RPMI7951 (cell line): Measurements from ENCODE around the gene M6PR. TPM values are rescaled to one million over a fixed set of nuclear protein-coding genes. Genes with fewer than 3 reads are reported as not detected.
A peak's percentile ranks its signal among the peaks of the same experiment; 100 is the strongest.
"Not testable (repeated sequence)": the region's sequence is repeated elsewhere in the genome, so short reads cannot be mapped to it uniquely, and the experiment has no call there.

Source experiments
- DNase-seq: peaks from one replicate; pipeline ENCODE4 v3.0.0-alpha.2; 2012; ENCODE audit warnings: low read depth
- total RNA-seq: library from RNA; depleted of rRNA; stranded (reverse); fragments of >200 nt; shearing (Covaris generic); gene quantifications from 2 replicates; pipeline ENCODE4 v1.2.3, GENCODE V29; 2014; rRNA removed

Gene M6PR
- total RNA-seq, 1 experiment from 2014 or later = 189 TPM

DNA sequence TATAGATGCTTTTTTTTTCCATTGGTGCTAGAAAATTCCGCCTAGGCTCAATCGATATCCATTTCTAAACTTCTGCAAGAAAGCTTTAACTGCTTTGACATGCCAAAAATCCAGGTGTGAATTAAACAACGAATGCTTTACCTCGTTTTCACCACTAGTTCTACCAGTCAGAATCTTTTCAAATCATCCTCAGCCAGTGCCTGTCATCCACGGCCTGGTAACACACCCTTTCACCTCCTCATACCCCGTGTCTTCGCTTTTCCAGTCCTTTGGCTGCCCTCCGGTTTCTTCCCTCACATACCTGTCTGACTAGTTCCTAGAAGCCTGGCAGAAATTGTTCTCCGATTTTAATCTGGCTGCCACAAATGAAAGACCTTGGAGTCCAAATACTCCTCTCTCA is 36.5 kb downstream of the M6PR start:
- no peak for DNase-seq

DNA sequence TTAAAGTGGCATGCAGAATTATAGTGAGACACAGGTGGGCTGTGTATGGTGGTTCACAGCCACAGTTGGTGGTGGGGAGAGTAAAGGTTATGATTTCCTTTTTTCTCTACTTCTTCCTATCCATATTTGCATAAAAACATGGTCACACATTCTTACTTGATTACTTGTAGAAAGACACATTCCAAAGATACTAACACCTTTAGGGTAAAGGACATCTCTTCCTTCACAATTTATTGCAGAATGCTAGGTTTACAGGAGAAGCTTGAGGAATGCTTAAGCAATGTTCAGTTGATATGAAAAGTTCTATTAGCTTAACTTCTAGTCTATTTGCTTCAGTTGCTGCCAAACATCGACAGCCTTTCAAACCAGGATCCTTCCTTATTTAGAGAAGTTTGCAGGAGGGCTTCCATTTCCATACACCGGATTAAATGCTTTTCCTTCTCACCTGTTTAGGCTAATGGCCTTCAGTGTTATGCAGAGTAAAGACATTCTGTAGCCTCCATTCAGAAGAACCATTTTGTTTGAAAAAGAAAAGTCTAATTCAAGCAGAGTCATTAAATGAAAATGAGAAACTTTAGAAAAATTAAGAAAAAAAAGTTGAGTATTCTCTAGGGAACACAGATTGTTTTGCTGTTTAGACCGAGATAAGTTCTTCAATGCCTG is 37.7 kb downstream of the M6PR start:
- DNase-seq = no peak

DNA sequence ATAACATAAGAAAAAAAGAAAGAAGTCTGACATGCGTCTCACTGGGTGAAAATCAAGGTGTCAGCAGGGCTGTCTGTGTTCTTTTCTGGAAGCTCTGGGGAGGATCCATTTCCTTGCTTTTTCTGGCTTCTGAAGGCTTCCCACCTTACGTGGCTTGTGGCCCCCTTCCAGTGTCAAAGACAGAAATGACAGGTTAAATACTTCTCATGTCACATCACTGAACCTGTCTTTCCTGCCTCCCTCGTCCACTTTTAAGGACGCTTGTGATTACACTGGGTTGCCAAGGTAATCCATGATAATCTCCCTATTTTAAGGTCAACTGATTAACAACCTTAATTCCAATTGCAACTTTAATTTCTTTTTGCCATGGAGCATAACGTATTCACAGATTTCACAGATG is 39.7 kb downstream of the M6PR start:
- no peak for DNase-seq

DNA sequence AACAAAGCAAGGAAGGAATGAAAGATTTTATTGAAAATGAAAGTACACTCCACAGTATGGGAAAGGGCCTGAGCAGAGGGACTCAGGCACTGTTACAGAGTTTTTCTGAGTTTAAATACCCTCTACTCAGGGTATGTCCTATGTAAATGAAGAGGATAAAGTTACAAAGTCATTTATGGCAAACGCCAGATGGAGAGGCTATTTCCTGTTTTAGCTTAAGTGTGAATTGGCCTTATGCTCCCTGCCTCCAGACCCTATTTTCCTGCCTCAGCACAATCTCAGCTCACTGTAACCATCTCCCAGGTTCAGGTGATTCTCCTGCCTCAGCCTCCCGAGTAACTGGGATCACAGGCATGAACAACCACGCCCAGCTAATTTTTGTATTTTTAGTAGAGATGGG is 41.9 kb downstream of the M6PR start:
- no peak for DNase-seq

DNA sequence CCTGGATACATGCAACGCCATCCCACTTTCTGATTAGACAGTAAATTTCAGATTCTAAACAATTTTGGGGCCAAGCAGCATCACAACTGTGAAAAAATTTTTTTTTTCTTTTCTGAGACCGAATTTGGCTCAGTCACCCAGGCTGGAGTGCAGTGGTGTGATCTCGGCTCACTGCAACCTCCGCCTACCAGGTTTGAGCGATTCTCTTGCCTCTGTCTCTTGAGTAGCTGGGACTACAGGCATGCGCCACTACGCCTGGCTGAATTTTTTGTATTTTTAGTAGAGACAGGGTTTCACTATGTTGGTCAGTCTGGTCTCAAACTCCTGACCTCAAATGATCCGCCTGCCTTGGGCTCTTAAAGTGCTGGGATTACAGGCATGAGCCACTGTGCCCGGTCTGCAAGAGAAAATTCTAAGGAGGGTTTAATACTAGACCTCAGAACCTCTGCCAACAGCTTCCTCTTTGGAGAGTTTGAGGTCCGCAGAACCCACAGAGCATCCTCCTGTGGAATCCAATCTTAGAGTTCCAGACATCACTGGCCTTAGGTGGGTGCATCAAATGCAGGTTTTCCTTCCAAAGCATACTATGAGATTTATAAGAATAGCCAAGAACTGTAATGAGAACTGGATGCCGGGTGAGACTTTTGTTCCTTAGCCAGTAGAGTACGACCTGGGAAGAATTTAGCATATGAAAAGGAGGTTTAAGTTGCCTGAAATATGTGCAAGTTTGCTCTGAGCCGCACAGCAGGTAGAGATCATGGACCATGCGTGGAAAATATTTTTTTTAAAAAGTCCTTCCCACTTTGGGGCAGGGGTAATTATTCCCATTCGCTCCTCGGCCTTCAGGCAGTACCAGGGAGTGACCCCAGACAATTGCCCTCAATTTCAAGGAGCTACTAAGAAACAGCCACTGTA is 42.9 kb downstream of the M6PR start:
- DNase-seq = no peak

DNA sequence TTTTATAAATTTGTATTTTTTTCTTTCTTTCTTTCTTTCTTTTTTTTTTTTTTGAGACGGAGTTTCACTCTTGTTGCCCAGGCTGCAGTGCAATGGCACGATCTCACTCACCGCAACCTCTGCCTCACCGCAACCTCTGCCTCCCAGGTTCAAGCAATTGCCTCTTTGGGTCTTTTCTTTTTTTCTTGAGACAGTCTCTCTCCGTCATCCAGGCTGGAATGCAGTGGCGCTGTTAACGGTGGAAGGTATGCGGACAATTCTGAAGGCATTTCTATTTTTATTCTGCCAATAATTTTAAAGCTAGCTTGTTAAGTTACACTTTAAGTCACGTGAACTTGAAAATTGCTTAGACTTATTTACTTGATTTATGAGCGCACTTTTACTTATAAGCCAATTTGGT is 43.9 kb downstream of the M6PR start:
- DNase-seq = no peak

DNA sequence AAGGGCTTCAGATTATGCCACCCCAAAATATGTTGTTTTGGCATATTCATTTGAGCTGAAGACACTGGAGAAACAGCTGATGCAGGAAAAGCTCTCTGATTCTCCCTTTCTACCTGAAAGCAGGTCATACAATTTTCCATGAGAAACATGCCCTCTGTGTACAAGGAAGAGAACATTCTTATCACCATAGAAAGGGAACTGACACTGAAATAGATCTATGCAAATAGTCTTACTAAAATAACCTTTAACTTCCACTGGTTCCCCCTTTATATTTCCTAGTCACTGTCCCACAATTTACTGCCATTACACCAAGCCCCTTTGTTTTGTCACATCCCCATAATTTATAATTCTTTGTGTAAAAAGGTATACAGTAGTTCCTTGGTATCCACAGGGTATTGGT is 44.8 kb downstream of the M6PR start:
- DNase-seq = no peak

DNA sequence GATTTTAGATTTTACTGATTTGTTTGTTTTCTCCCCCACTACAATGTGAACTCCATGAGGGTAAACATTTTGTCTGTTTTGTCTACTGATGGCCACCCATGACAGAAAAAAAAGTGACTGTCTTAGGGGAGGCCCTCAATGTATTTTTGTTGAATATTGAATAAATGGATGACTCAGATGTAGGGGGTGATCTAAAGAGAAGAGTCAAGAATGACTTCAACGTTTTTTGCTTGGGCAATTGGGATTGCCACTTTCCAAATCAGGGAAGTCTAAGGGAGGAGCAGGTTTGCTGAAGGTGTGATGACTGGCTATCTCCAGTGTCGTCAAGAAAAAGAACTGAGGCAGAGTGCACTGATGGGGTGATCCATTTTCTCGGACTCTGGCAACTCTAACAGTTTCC is 45.8 kb downstream of the M6PR start:
- no peak for DNase-seq

DNA sequence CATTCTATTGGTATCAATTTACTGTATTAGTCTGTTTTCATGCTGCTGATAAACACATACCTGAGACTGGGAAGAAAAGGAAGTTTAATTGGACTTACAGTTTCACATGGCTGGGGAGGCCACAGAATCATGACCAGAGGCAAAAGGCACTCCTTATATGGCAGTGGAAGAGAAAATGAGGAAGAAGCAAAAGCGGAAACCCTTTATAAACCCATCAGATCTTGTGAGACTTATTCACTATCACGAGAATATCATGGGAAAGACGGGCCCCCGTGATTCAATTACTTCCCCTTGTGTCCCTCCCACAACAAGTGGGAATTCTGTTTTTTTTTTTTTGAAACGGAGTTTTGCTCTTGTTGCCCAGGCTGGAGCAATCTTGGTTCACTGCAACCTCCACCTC is 46.7 kb downstream of the M6PR start:
- DNase-seq = not testable (repeated sequence)

DNA sequence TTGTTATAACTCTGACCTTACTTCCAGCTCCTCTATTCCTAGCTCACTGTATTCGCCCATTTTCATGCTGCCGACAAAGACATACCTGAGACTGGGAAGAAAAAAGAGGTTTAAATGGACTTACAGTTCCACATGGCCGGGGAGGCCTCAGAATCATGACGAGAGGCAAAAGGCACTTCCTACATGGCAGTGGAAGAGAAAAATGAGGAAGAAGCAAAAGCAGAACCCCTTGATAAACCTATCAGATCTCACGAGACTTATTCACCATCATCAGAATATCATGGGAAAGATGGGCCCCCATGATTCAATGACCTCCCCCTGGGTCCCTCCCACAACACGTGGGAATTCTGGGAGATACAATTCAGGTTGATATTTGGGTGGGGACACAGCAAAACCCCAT is 49.6 kb downstream of the M6PR start:
- no peak for DNase-seq

DNA sequence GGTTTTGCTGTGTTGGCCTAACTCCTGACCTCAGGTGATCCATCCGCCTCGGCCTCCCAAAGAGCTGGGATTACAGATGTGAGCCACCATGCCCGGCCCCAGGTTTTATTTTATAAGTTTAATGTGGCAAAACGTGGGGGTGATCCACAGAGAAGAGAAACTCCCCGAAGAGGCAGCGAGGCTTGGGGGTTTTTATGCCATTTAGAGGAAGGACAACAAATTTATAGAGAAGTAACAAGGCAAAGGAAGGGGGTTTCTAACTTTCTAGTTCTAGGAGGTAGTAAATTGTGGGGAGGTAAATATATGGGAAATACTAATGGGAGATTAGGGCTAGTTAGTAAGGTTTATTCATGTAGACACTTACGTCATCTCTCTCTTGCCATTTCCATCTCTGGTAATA is 52.4 kb downstream of the M6PR start:
- DNase-seq = no peak

DNA sequence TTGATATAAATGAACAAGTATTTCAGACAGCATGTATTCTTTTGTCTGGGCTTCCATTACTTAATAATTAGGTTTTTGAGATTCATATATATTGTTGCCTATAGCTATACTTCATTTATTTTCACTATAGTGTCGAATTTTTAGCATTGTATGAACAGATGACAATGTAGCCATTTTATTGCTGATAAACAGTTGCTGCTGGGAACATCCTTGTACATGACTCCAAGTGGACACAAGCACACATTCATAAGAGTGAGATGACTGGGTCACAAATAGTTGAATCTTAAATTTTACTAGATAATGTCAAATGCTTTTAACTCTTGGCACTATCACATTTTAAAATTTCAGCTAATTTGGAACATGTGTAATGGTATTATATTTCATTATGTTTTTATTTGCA is 54.5 kb downstream of the M6PR start:
- no peak for DNase-seq

DNA sequence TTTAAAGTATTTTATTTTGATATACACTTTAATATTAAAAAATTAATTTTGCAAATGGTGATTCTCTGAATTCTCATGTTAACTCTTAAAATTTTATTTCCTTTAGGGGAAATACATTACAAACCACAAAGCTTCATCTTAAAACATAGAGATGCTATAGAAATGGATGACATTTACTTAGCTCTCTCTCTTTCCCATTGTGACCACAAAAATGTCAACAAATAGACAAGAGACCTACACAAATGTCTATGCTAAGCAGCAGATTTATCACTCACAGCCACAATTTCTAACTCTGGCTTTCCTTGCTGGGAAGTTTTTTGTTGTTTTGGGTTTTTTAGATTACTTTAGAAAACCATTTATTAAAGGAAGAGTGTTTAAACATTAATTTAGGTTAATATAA is 55.1 kb downstream of the M6PR start:
- DNase-seq = peak; percentile 3

DNA sequence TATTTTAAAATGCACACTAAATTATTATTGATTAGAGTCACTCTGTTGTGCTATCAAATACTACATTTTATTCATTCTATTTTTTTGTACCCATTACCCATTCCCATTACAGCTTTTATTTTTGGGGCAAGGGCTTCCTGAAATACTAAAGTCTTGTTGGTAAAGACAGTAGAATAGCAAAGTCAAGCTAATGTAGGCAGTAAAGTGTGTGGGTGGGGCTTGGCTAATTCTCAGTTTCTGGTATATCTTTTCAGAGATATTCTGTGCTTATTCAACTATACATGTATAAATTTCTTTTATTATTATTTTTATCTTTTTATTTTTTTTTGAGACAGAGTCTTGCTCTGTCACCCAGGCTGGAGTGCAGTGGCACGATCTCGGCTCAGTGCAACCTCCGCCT is 57.5 kb downstream of the M6PR start:
- DNase-seq = no peak

Other genes with a start within 250 kb of the M6PR start
- gene A2ML1, start 127.0 kb downstream of the M6PR start, total RNA-seq = not detected in 2 replicates
- 10.3 and 12.7 TPM in 2 replicates for gene PHC1, start 35.1 kb downstream of the M6PR start, total RNA-seq
- 1.4 and 2.0 TPM in 2 replicates for gene KLRG1, start 39.9 kb upstream of the M6PR start, total RNA-seq
- 29.7 and 35.4 TPM in 2 replicates for gene A2M, start 166.3 kb upstream of the M6PR start, total RNA-seq